Esophagus squamous epithelium (tissue), 4 donors: ENCODE measurements around the gene FJX1.

Source experiments
- POLR2A ChIP-seq, 4 donors: fragments of 450-650 bp; IDR thresholded peaks; one replicate each; pipeline ENCODE4 v1.6.1; 2017; ENCODE audit warnings: antibody characterized with exemption in 4 of 4, mild to moderate bottlenecking in 4 of 4, moderate library complexity in 3 of 4
- TF ChIP-seq, protein P1 (sequence below), 6 experiments: fragments of 450-650 bp in 4 of 6; fragments of 200-600 bp in 2 of 6; sonication (generic) in 2 of 6; IDR thresholded peaks; one replicate each; pipeline ENCODE4 v1.5.1; 2016 to 2019; ENCODE audit warnings: antibody characterized with exemption in 6 of 6, mild to moderate bottlenecking in 4 of 6, moderate library complexity in 4 of 6

DNA sequence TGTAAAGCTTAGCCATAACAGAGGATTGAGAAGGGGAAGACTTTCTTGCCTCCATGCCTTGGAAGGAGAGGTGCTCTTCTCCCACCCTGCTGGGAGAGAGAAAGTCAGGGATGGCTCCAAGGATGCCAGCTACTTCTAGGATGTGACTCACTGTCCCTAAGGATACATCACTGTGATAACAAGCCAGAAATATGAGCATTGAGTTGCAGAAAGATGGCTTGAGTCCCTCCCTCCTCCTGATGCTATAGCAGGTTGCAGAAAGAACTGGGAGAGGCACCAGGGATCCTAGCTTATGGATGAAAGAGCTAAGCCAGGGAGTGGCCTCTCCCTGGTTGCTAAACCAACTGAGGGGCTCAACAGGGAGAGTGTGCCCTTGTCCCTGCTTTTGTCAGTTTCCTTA, 27.8 kb upstream of the FJX1 start:
- TF ChIP-seq POLR2A (IDR thresholded peaks at IDR 0.05): no peak
- TF ChIP-seq, protein P1, sequence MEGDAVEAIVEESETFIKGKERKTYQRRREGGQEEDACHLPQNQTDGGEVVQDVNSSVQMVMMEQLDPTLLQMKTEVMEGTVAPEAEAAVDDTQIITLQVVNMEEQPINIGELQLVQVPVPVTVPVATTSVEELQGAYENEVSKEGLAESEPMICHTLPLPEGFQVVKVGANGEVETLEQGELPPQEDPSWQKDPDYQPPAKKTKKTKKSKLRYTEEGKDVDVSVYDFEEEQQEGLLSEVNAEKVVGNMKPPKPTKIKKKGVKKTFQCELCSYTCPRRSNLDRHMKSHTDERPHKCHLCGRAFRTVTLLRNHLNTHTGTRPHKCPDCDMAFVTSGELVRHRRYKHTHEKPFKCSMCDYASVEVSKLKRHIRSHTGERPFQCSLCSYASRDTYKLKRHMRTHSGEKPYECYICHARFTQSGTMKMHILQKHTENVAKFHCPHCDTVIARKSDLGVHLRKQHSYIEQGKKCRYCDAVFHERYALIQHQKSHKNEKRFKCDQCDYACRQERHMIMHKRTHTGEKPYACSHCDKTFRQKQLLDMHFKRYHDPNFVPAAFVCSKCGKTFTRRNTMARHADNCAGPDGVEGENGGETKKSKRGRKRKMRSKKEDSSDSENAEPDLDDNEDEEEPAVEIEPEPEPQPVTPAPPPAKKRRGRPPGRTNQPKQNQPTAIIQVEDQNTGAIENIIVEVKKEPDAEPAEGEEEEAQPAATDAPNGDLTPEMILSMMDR (IDR thresholded peaks at IDR 0.05): no peak
